T-helper 1 cell treated with Interleukin-12 subunit alpha and Interleukin-12 subunit beta and Interleukin-4 antibody, amounts not matched to agents 30 μg/mL and 1 μg/mL, for 36 hours (primary cell): ENCODE data around the gene G3BP1.
"Not testable (repeated sequence)": the region's sequence is repeated elsewhere in the genome, so short reads cannot be mapped to it uniquely, and the experiment has no call there.

Experiments used
- H3K27ac Mint-ChIP-seq: one replicate; pipeline ENCODE4 v1.8.0; 2021; ENCODE audit warnings: mild to moderate bottlenecking, mixed read lengths
- H3K27me3 Mint-ChIP-seq: one replicate; pipeline ENCODE4 v1.8.0; 2021; ENCODE audit warnings: low read depth, mixed read lengths
- H3K36me3 Mint-ChIP-seq: one replicate; pipeline ENCODE4 v1.8.0; 2021; ENCODE audit warnings: low read depth, mixed read lengths
- H3K4me1 Mint-ChIP-seq: one replicate; pipeline ENCODE4 v1.8.0; 2021; ENCODE audit warnings: low read depth, mixed read lengths
- H3K4me3 Mint-ChIP-seq: one replicate; pipeline ENCODE4 v1.8.0; 2021; ENCODE audit warnings: mild to moderate bottlenecking, moderate library complexity, mixed read lengths
- H3K9me3 Mint-ChIP-seq: one replicate; pipeline ENCODE4 v1.8.0; 2021; ENCODE audit warnings: mixed read lengths

Gene G3BP1

GRCh38 chr5:151770383-151771258, 1.1 kb upstream of the G3BP1 start:
- H3K4me1 Mint-ChIP-seq = peaks cover 28% of the 10 kb centered on the region
- no peaks in the 10 kb centered on the region for H3K9me3 Mint-ChIP-seq
- H3K27me3 Mint-ChIP-seq = no peaks in the 10 kb centered on the region
- H3K4me3 Mint-ChIP-seq = peak overlapping the region; percentile 67
- peak overlapping the region; percentile 79 for H3K27ac Mint-ChIP-seq
- peaks cover 10% of the 10 kb centered on the region for H3K36me3 Mint-ChIP-seq

GRCh38 chr5:151772029-151772845, 483 bp downstream of the G3BP1 start:
- no peak overlapping the region for H3K4me3 Mint-ChIP-seq
- peaks cover 18% of the 10 kb centered on the region for H3K36me3 Mint-ChIP-seq
- H3K9me3 Mint-ChIP-seq = no peaks in the 10 kb centered on the region
- no peaks in the 10 kb centered on the region for H3K27me3 Mint-ChIP-seq
- peak overlapping the region; percentile 68 for H3K27ac Mint-ChIP-seq
- H3K4me1 Mint-ChIP-seq = peaks cover 39% of the 10 kb centered on the region

GRCh38 chr5:151772846-151773561, 1.2 kb downstream of the G3BP1 start:
- Mint-ChIP-seq H3K4me1 (peaks cover 44% of the 10 kb centered on the region), H3K9me3 (no peaks in the 10 kb centered on the region), H3K36me3 (peaks cover 19% of the 10 kb centered on the region), H3K27ac (peak overlapping the region; percentile 68), H3K27me3 (no peaks in the 10 kb centered on the region), H3K4me3 (no peak overlapping the region)

GRCh38 chr5:151773951-151774350, 2.2 kb downstream of the G3BP1 start:
- Mint-ChIP-seq H3K9me3 (no peaks in the 10 kb centered on the region), H3K4me1 (peaks cover 41% of the 10 kb centered on the region), H3K36me3 (peaks cover 24% of the 10 kb centered on the region), H3K27me3 (no peaks in the 10 kb centered on the region), H3K27ac (peak overlapping the region; percentile 45), H3K4me3 (no peak overlapping the region)

GRCh38 chr5:151775025-151775606, 3.4 kb downstream of the G3BP1 start:
- H3K36me3 Mint-ChIP-seq = peaks cover 29% of the 10 kb centered on the region
- H3K4me3 Mint-ChIP-seq = peak overlapping the region; percentile 53
- H3K27me3 Mint-ChIP-seq = no peaks in the 10 kb centered on the region

GRCh38 chr5:151779531-151780125, 7.9 kb downstream of the G3BP1 start:
- Mint-ChIP-seq H3K4me1 (peaks cover 45% of the 10 kb centered on the region), H3K27ac (no peak overlapping the region), H3K9me3 (no peaks in the 10 kb centered on the region), H3K4me3 (no peak overlapping the region), H3K36me3 (peaks cover 22% of the 10 kb centered on the region), H3K27me3 (no peaks in the 10 kb centered on the region)

More at GRCh38 chr5:151775025-151775606, 3.4 kb downstream of the G3BP1 start:
- Mint-ChIP-seq H3K4me1 (peaks cover 50% of the 10 kb centered on the region), H3K9me3 (no peaks in the 10 kb centered on the region), H3K27ac (no peak overlapping the region)

GRCh38 chr5:151780348-151780747, 8.6 kb downstream of the G3BP1 start:
- H3K4me1 Mint-ChIP-seq = peaks cover 41% of the 10 kb centered on the region

GRCh38 chr5:151781201-151781600, 9.4 kb downstream of the G3BP1 start:
- Mint-ChIP-seq H3K27me3 (no peaks in the 10 kb centered on the region), H3K4me1 (peaks cover 39% of the 10 kb centered on the region), H3K27ac (no peak overlapping the region), H3K4me3 (no peak overlapping the region), H3K9me3 (no peaks in the 10 kb centered on the region), H3K36me3 (peaks cover 15% of the 10 kb centered on the region)

More at GRCh38 chr5:151780348-151780747, 8.6 kb downstream of the G3BP1 start:
- H3K27me3 Mint-ChIP-seq = no peaks in the 10 kb centered on the region
- H3K4me3 Mint-ChIP-seq = no peak overlapping the region
- H3K9me3 Mint-ChIP-seq = no peaks in the 10 kb centered on the region
- H3K27ac Mint-ChIP-seq = no peak overlapping the region
- peaks cover 22% of the 10 kb centered on the region for H3K36me3 Mint-ChIP-seq

- H3K9me3 Mint-ChIP-seq, H3K4me3 Mint-ChIP-seq, H3K27me3 Mint-ChIP-seq, H3K27ac Mint-ChIP-seq: not testable (repeated sequence)
- peaks cover 12% of the 10 kb centered on the region for H3K36me3 Mint-ChIP-seq
- peaks cover 32% of the 10 kb centered on the region for H3K4me1 Mint-ChIP-seq
Observed at GRCh38 chr5:151783664-151784063, 11.9 kb downstream of the G3BP1 start.

GRCh38 chr5:151784141-151784540, 12.4 kb downstream of the G3BP1 start:
- H3K36me3 Mint-ChIP-seq = peaks cover 9% of the 10 kb centered on the region
- no peaks in the 10 kb centered on the region for H3K27me3 Mint-ChIP-seq
- H3K4me3 Mint-ChIP-seq = no peak overlapping the region
- H3K27ac Mint-ChIP-seq = no peak overlapping the region
- H3K9me3 Mint-ChIP-seq = no peaks in the 10 kb centered on the region
- H3K4me1 Mint-ChIP-seq = peaks cover 29% of the 10 kb centered on the region

GRCh38 chr5:151786468-151786867, 14.7 kb downstream of the G3BP1 start:
- H3K27me3 Mint-ChIP-seq = no peaks in the 10 kb centered on the region
- H3K27ac Mint-ChIP-seq = peak overlapping the region; percentile 49
- H3K4me1 Mint-ChIP-seq = peaks cover 16% of the 10 kb centered on the region
- H3K36me3 Mint-ChIP-seq = peaks cover 25% of the 10 kb centered on the region
- H3K4me3 Mint-ChIP-seq = no peak overlapping the region
- no peaks in the 10 kb centered on the region for H3K9me3 Mint-ChIP-seq

- Mint-ChIP-seq H3K27me3 (no peaks in the 10 kb centered on the region), H3K36me3 (peaks cover 33% of the 10 kb centered on the region), H3K9me3 (no peaks in the 10 kb centered on the region), H3K27ac (no peak overlapping the region), H3K4me1 (peaks cover 13% of the 10 kb centered on the region), H3K4me3 (no peak overlapping the region)
Observed at GRCh38 chr5:151787817-151788216, 16.1 kb downstream of the G3BP1 start.

GRCh38 chr5:151793358-151793757, 21.6 kb downstream of the G3BP1 start:
- Mint-ChIP-seq H3K4me1 (peaks cover 17% of the 10 kb centered on the region), H3K27me3 (no peaks in the 10 kb centered on the region), H3K36me3 (peaks cover 59% of the 10 kb centered on the region)

GRCh38 chr5:151795426-151795825, 23.7 kb downstream of the G3BP1 start:
- Mint-ChIP-seq H3K36me3 (peaks cover 59% of the 10 kb centered on the region), H3K27ac (peak overlapping the region; percentile 57), H3K4me1 (peaks cover 24% of the 10 kb centered on the region), H3K27me3 (no peaks in the 10 kb centered on the region), H3K4me3 (no peak overlapping the region), H3K9me3 (no peaks in the 10 kb centered on the region)

More at GRCh38 chr5:151793358-151793757, 21.6 kb downstream of the G3BP1 start:
- Mint-ChIP-seq H3K27ac (no peak overlapping the region), H3K9me3 (no peaks in the 10 kb centered on the region), H3K4me3 (no peak overlapping the region)
